ENCODE data around the gene SCAANT1. TPM values are rescaled to one million over a fixed set of nuclear protein-coding genes. Genes with fewer than 3 reads are reported as not detected.

The SCAANT1 gene
- total and polyA plus RNA-seq, 2 of the 8 experiments (the other 6 are each of a cell fraction or from before 2014, with no cell fraction given): not detected

DNA sequence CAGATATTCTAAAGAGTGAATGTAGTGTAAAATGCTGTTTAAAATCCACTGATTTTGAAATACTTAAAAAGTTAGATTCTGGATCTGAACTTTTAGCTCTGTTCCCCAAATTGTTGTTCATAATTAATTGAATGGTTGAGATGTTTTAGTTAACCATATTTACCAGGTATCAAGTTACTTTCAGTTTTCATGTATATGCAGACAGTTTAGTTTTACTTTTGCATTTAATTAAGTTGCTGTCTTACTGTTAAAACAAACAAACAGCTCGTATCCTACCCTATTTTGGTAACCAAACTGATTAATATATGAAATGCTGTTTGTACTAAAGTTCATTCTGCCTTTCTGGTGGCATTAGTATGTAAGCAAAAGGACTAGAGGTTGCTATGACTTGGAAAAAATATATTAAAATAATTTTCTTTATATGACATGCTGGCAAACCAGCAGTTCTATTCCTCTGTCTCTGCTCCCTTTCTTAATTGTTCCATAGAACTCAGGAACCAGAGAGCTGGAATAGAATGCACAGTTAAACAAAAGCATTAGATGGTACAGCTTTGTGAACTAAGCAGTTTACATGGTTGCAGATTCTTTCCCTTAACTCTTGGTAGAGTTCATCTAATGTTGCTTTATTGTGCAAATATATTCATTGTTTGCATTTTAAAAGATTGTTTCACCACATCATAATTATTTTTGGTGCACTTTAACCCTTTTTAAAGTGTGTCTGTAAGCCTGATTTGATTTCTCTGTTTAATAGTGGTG lies 39.5 kb upstream of the SCAANT1 start:
- no peak overlapping the region for H3K4me3 ChIP-seq (ENCODE audit: extremely low read depth in 1 of 4, insufficient read depth in 2 of 4, low read depth in 3 of 4, low read length in 4 of 4)
- H2BK20ac ChIP-seq (ENCODE audit: low read length): no peak overlapping the region
- H2BK15ac ChIP-seq (ENCODE audit: low read length): no peak overlapping the region
- DNase-seq (ENCODE audit: low read depth in 1 of 2, low spot score in 2 of 2) (no peak), FAIRE-seq (no peak)
- no peak overlapping the region for H2BK5ac ChIP-seq (ENCODE audit: low read depth, low read length)
- no peak overlapping the region for H3K9ac ChIP-seq (replicated peaks in 1 of 4; ENCODE audit: extremely low read depth in 1 of 4, low read depth in 3 of 4, low read length in 3 of 4)
- no peak overlapping the region for H2BK12ac ChIP-seq (ENCODE audit: low read depth, low read length)
- H3K18ac ChIP-seq (ENCODE audit: extremely low read depth, low read length): no peak overlapping the region
- peaks cover 7% of the 10 kb centered on the region; the same call in 1 of the 2 replicates for H3K79me1 ChIP-seq (ENCODE audit: low read depth, low read length)
- ChIA-PET POLR2A (ENCODE audit: partially characterized antibody) (interaction anchor here (0.6 to 1.2 kb wide), 2 partner anchors 40 to 99 kb away, joined by 3 read pairs; no protein-coding TSS in a partner anchor), CTCF (ENCODE audit: partially characterized antibody) (interaction anchor here (0.8 to 4.3 kb wide), 4 partner anchors 10 to 28 kb away, joined by 3 to 23 read pairs (median 4); no protein-coding TSS in a partner anchor)
- H3K79me2 ChIP-seq (ENCODE audit: control insufficient read depth in 1 of 2, insufficient read depth in 2 of 2, low read length in 2 of 2): 0 out of 4 replicates have a peak, but pooled peaks cover 0 to 3% of the 10 kb centered on the region in 2 experiments
- no peak overlapping the region for H3K23ac ChIP-seq (ENCODE audit: insufficient read length)
- H2AFZ ChIP-seq (ENCODE audit: low read length): no peak overlapping the region
- no peak overlapping the region for H2AK5ac ChIP-seq (ENCODE audit: low read depth, low read length)
- H3K27me3 ChIP-seq (replicated peaks in 1 of 4; ENCODE audit: control insufficient read depth in 3 of 4, extremely low read depth in 1 of 4, insufficient read depth in 3 of 4, low read length in 3 of 4): no peaks in the 10 kb centered on the region
- 34% methylated on average over 1 of the region's 1 CpG; no CpG with 5 or more reads in 1 of the 2 experiments for WGBS, 2 experiments (ENCODE audit: extremely low coverage in 1 of 2, insufficient coverage in 1 of 2, insufficient read length in 1 of 2, insufficient replicate concordance in 2 of 2, low coverage in 1 of 2, low lambda C conversion rate in 2 of 2, missing lambda C conversion rate in 1 of 2)
- no peak overlapping the region for H4K5ac ChIP-seq (ENCODE audit: insufficient read length, low read depth, low read length)
- H3K27ac ChIP-seq (ENCODE audit: low read depth, low read length): no peak overlapping the region
- no peak overlapping the region for H3K4me2 ChIP-seq (ENCODE audit: insufficient read depth in 1 of 2, low read depth in 2 of 2, low read length in 2 of 2)
- H3K4me1 ChIP-seq (replicated peaks in 1 of 4; ENCODE audit: control insufficient read depth in 3 of 4, insufficient read depth in 4 of 4, low read length in 3 of 4): peaks cover 0 to 14% (median 9%) of the 10 kb centered on the region in 4 experiments; a peak in 4 of 7 replicates
- H2BK120ac ChIP-seq (replicated peaks; ENCODE audit: low read depth, low read length): no peak overlapping the region
- no peaks in the 10 kb centered on the region for H3K9me3 ChIP-seq (ENCODE audit: insufficient read depth in 2 of 2, low read depth in 1 of 2, low read length in 1 of 2)
- no peak overlapping the region for H3K4ac ChIP-seq (replicated peaks; ENCODE audit: insufficient read length, low read depth, low read length)
- H4K8ac ChIP-seq (ENCODE audit: extremely low read depth, insufficient read depth, low read length): no peak overlapping the region
- H4K20me1 ChIP-seq (replicated peaks in 1 of 2; ENCODE audit: control insufficient read depth in 1 of 2, insufficient read depth in 2 of 2, low read length in 2 of 2): no peaks in the 10 kb centered on the region
- H3K14ac ChIP-seq (ENCODE audit: insufficient read length): no peak overlapping the region
- H3K36me3 ChIP-seq (ENCODE audit: control insufficient read depth in 2 of 4, insufficient read depth in 4 of 4, low read length in 3 of 4): no peaks in the 10 kb centered on the region
- no peak overlapping the region for H4K91ac ChIP-seq (replicated peaks; ENCODE audit: insufficient read length, low read length)
- H3K56ac ChIP-seq (replicated peaks; ENCODE audit: insufficient read length, low read depth, low read length): no peak overlapping the region
- H3K23me2 ChIP-seq (ENCODE audit: low read depth, low read length): no peaks in the 10 kb centered on the region
- TF ChIP-seq ASH2L (IDR thresholded peaks at IDR 0.05; ENCODE audit: low read length) (no peak), BCL11A (IDR thresholded peaks at IDR 0.05; ENCODE audit: low read depth in 2 of 2, low read length in 2 of 2) (no peak), SIX5 (IDR thresholded peaks at IDR 0.05; ENCODE audit: low read depth, low read length) (no peak), SRF (IDR thresholded peaks at IDR 0.05; ENCODE audit: low read depth, low read length) (no peak), JUN (IDR thresholded peaks at IDR 0.05; ENCODE audit: low read depth, low read length) (no peak), RBBP5 (IDR thresholded peaks at IDR 0.05; ENCODE audit: borderline replicate concordance, low read depth, low read length) (no peak), GTF2F1 (IDR thresholded peaks at IDR 0.05; ENCODE audit: borderline replicate concordance, low read depth, low read length) (no peak), POU5F1 (IDR thresholded peaks at IDR 0.05; ENCODE audit: low read depth, low read length) (no peak), SIN3A (conservative IDR thresholded peaks at IDR 0.05 in 1 of 2, IDR thresholded peaks at IDR 0.05 in 1 of 2; ENCODE audit: low read depth in 1 of 2, low read length in 2 of 2) (no peak), RXRA (IDR thresholded peaks at IDR 0.05; ENCODE audit: insufficient read depth, low read depth, low read length) (no peak), MAFK (IDR thresholded peaks at IDR 0.05; ENCODE audit: low read depth, low read length) (no peak)
- TF ChIP-seq, protein P1, sequence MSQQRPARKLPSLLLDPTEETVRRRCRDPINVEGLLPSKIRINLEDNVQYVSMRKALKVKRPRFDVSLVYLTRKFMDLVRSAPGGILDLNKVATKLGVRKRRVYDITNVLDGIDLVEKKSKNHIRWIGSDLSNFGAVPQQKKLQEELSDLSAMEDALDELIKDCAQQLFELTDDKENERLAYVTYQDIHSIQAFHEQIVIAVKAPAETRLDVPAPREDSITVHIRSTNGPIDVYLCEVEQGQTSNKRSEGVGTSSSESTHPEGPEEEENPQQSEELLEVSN (IDR thresholded peaks at IDR 0.05): no peak
